Dendritic cell treated with granulocyte-macrophage colony-stimulating factor and Interleukin-4, amounts not matched to agents 40 ng/mL and 50 ng/mL, for 4 days (primary cell): ENCODE data around the gene GOLPH3.
"Not testable (repeated sequence)": the region's sequence is repeated elsewhere in the genome, so short reads cannot be mapped to it uniquely, and the experiment has no call there.

Experiments used
- H3K27ac Mint-ChIP-seq: one replicate; pipeline ENCODE4 v1.8.0; 2022; ENCODE audit warnings: mild to moderate bottlenecking, mixed read lengths
- H3K27me3 Mint-ChIP-seq: one replicate; pipeline ENCODE4 v1.8.0; 2022; ENCODE audit warnings: mild to moderate bottlenecking, mixed read lengths
- H3K36me3 Mint-ChIP-seq: one replicate; pipeline ENCODE4 v1.8.0; 2022; ENCODE audit warnings: low read depth, mixed read lengths
- H3K4me1 Mint-ChIP-seq: one replicate; pipeline ENCODE4 v1.8.0; 2022; ENCODE audit warnings: low read depth, mixed read lengths
- H3K4me3 Mint-ChIP-seq: one replicate; pipeline ENCODE4 v1.8.0; 2022; ENCODE audit warnings: mild to moderate bottlenecking, moderate library complexity, mixed read lengths
- H3K9me3 Mint-ChIP-seq: one replicate; pipeline ENCODE4 v1.8.0; 2022; ENCODE audit warnings: mixed read lengths
- intact Hi-C: fragments of 100-400 bp; cut with micrococcal nuclease; formaldehyde crosslinking; loops from one replicate; pipeline ENCODE4 v1.15.0; 2022

GOLPH3 gene

DNA sequence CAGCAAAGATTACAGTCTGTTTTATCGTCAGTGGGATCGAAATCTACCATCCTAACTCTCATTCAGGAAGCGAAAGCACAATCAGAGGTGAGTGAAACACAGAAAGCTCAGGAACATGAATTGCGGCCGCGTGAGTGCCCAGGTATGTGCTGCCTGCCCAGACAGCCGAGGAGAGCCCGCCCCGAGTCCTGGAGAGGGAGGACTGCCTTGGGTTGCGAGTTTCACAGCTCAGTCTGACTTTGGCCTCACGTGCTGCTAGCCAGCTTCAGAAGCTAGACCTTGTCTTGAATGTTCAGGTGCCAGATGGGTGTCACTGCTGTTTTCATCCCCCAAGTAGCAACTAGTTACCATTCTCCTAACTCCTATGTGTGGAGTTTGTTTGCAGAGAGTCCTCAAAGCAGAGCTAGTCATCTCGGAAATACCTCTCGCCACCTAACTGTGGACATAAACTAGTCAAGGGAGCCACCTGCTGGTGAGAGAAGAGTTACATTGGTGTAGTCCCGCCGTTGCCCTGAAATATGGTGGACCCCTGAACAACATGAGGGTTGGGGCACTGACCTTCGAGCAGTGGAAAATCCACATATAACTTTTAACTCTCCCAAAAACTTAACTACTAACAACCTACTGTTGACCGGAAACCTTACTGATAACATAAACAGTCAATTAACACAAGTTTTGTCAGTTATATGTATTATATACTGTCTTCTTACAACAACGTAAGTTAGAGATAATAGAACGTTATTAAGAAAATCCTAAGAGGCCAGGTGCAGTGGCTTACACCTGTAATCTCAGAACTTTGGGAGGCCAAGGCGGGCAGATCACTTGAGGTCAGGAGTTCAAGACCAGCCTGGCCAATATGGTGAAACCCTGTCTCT lies 80.9 kb downstream of the GOLPH3 start:
- H3K4me3 Mint-ChIP-seq: no peak overlapping the region
- H3K9me3 Mint-ChIP-seq: no peaks in the 10 kb centered on the region
- H3K36me3 Mint-ChIP-seq: peaks cover 19% of the 10 kb centered on the region
- H3K27me3 Mint-ChIP-seq: no peaks in the 10 kb centered on the region
- intact Hi-C loops: loop anchor here (1.0 kb wide), 2 partner anchors 268 to 512 kb away; no protein-coding TSS in a partner anchor
- no peak overlapping the region for H3K27ac Mint-ChIP-seq
- H3K4me1 Mint-ChIP-seq: peaks cover 4% of the 10 kb centered on the region

DNA sequence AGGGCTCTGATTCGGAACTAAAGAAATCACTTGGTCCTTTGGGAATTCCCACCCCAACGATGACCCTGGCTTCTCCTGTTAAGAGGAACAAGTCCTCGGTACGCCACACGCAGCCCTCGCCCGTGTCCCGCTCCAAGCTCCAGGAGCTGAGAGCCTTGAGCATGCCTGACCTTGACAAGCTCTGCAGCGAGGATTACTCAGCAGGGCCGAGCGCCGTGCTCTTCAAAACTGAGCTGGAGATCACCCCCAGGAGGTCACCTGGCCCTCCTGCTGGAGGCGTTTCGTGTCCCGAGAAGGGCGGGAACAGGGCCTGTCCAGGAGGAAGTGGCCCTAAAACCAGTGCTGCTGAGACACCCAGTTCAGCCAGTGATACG lies 83.4 kb downstream of the GOLPH3 start:
- Mint-ChIP-seq H3K9me3 (no peaks in the 10 kb centered on the region), H3K4me1 (peaks cover 4% of the 10 kb centered on the region), H3K36me3 (peaks cover 6% of the 10 kb centered on the region), H3K27ac (no peak overlapping the region), H3K27me3 (no peaks in the 10 kb centered on the region), H3K4me3 (no peak overlapping the region)
- intact Hi-C loops: no loop called here

DNA sequence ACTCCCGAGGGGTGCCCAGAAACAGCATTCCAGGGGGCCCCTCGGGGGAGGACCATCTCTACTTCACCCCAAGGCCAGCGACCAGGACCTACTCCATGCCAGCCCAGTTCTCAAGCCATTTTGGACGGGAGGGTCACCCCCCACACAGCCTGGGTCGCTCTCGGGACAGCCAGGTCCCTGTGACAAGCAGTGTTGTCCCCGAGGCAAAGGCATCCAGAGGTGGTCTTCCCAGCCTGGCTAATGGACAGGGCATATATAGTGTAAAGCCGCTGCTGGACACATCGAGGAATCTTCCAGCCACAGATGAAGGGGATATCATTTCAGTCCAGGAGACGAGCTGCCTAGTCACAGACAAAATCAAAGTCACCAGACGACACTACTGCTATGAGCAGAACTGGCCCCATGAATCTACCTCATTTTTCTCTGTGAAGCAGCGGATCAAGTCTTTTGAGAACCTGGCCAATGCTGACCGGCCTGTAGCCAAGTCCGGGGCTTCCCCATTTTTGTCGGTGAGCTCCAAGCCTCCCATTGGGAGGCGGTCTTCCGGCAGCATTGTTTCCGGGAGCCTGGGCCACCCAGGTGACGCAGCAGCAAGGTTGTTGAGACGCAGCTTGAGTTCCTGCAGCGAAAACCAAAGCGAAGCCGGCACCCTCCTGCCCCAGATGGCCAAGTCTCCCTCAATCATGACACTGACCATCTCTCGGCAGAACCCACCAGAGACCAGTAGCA lies 83.9 kb downstream of the GOLPH3 start:
- Mint-ChIP-seq H3K27ac (no peak overlapping the region), H3K27me3 (no peaks in the 10 kb centered on the region), H3K9me3 (no peaks in the 10 kb centered on the region), H3K4me3 (no peak overlapping the region), H3K4me1 (peaks cover 4% of the 10 kb centered on the region), H3K36me3 (peaks cover 6% of the 10 kb centered on the region)
- intact Hi-C loops: no loop called here

DNA sequence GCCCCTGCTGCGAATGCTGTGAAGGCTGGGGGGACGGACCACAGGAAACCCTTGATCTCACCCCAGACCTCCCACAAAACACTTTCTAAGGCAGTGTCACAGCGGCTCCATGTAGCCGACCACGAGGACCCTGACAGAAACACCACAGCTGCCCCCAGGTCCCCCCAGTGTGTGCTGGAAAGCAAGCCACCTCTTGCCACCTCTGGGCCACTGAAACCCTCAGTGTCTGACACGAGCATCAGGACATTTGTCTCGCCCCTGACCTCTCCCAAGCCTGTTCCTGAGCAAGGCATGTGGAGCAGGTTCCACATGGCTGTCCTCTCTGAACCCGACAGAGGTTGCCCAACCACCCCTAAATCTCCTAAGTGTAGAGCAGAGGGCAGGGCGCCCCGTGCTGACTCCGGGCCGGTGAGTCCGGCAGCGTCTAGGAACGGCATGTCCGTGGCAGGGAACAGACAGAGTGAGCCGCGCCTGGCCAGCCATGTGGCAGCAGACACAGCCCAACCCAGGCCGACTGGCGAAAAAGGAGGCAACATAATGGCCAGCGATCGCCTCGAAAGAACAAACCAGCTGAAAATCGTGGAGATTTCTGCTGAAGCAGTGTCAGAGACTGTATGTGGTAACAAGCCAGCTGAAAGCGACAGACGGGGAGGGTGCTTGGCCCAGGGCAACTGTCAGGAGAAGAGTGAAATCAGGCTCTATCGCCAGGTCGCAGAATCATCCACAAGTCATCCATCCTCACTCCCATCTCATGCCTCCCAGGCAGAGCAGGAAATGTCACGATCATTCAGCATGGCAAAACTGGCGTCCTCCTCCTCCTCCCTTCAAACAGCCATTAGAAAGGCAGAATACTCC lies 84.7 kb downstream of the GOLPH3 start:
- no peak overlapping the region for H3K27ac Mint-ChIP-seq
- H3K4me1 Mint-ChIP-seq: peaks cover 4% of the 10 kb centered on the region
- no peak overlapping the region for H3K4me3 Mint-ChIP-seq
- H3K27me3 Mint-ChIP-seq: no peaks in the 10 kb centered on the region
- intact Hi-C loops: no loop called here
- H3K9me3 Mint-ChIP-seq: no peaks in the 10 kb centered on the region
- peaks cover 6% of the 10 kb centered on the region for H3K36me3 Mint-ChIP-seq

DNA sequence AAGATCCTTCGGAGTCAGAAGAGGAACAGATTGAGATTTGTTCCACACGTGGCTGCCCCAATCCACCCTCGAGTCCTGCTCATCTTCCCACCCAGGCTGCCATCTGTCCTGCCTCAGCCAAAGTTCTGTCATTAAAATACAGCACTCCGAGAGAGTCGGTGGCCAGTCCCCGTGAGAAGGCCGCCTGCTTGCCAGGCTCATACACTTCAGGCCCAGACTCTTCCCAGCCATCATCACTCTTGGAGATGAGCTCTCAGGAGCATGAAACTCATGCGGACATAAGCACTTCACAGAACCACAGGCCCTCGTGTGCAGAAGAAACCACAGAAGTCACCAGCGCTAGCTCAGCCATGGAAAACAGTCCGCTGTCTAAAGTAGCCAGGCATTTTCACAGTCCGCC lies 85.9 kb downstream of the GOLPH3 start:
- intact Hi-C loops: no loop called here
- no peaks in the 10 kb centered on the region for H3K9me3 Mint-ChIP-seq
- no peaks in the 10 kb centered on the region for H3K27me3 Mint-ChIP-seq
- H3K4me3 Mint-ChIP-seq: no peak overlapping the region
- H3K4me1 Mint-ChIP-seq: peaks cover 9% of the 10 kb centered on the region
- peaks cover 6% of the 10 kb centered on the region for H3K36me3 Mint-ChIP-seq
- H3K27ac Mint-ChIP-seq: no peak overlapping the region

DNA sequence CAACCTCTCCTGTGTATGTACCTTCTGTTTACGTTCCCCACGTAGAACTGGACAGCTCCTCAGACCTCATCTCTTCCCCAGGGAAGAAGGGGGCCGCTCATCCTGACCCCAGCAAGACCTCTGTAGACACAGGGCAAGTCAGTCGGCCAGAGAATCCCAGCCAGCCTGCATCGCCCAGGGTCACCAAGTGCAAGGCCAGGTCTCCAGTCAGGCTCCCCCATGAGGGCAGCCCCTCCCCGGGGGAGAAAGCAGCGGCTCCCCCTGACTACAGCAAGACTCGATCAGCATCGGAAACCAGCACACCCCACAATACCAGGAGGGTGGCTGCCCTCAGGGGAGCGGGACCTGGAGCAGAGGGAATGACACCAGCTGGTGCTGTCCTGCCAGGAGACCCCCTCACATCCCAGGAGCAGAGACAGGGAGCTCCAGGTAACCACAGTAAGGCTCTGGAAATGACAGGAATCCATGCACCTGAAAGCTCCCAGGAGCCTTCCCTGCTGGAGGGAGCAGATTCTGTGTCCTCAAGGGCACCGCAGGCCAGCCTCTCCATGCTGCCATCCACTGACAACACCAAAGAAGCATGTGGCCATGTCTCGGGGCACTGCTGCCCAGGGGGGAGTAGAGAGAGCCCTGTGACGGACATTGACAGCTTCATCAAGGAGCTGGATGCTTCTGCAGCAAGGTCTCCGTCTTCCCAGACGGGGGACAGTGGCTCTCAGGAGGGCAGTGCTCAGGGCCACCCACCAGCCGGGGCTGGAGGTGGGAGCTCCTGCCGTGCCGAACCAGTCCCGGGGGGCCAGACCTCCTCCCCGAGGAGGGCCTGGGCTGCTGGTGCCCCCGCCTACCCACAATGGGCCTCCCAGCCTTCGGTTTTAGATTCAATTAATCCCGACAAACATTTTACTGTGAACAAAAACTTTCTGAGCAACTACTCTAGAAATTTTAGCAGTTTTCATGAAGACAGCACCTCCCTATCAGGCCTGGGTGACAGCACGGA lies 86.7 kb downstream of the GOLPH3 start:
- peaks cover 7% of the 10 kb centered on the region for H3K4me1 Mint-ChIP-seq
- no peak overlapping the region for H3K4me3 Mint-ChIP-seq
- H3K36me3 Mint-ChIP-seq: peaks cover 6% of the 10 kb centered on the region
- H3K27ac Mint-ChIP-seq: no peak overlapping the region
- intact Hi-C loops: no loop called here
- H3K9me3 Mint-ChIP-seq: no peaks in the 10 kb centered on the region
- H3K27me3 Mint-ChIP-seq: no peaks in the 10 kb centered on the region

DNA sequence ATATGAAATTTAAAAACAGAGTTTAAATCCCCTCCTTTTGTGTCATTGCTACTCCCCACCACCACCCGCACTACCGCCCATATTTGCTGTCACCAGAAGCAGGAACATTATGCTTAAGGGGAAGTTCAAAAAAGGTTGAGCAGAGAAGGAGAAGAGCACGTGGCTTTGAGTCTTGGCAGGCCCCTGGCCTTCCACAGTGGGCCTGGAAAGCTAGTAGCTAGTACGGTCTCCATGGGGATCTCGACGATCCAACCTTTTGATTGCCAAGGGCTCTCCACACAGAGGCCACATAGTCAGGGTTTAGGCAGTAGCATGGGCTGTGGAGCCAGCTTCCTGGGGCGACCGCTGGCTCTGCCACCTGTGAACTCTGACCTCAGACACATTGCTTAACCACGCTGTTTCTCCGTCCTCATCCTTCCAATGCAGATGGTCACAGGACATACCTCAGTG lies 90.1 kb downstream of the GOLPH3 start:
- Mint-ChIP-seq H3K27ac (no peak overlapping the region), H3K4me1 (peaks cover 7% of the 10 kb centered on the region), H3K4me3 (no peak overlapping the region), H3K36me3 (no peaks in the 10 kb centered on the region), H3K27me3 (no peaks in the 10 kb centered on the region), H3K9me3 (no peaks in the 10 kb centered on the region)
- intact Hi-C loops: no loop called here

DNA sequence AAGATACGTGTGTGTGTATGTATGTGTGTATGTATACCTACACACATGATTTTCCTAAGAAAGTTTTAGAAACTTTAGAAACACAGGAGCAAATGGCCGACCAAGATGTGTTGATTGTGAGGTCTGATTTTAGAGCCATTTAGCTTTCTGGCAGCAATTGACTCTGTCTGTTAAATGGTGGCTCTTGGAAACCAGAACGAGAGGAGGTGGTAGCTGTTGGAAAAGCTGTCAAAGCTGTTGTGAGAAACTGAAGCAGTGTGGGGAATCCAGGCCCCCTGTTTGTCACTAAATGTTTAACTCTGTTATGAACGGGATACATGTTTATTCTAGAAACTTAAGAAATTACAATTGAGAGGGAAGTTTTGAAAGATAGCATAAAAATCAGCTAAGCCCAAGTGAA lies 91.4 kb downstream of the GOLPH3 start:
- Mint-ChIP-seq H3K27me3 (no peaks in the 10 kb centered on the region), H3K36me3 (no peaks in the 10 kb centered on the region)
- intact Hi-C loops: no loop called here

DNA sequence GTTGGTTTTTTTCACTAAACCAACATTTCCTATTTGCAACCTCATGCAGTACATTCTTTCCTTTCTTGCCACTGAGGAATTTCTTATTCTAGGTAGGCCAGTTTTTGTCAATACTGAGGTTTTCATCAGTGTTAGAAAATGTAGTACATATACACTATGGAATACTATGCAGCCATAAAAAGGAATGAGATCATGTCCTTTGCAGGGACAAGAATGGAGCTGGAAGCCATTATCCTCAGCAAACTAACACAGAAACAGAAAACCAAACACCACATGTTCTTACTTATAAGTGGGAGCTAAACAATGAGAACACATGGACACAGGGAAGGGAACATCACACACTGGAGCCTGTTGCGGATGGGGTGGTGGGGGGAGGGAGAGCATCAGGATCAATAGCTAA lies 93.6 kb downstream of the GOLPH3 start:
- intact Hi-C loops, H3K9me3 Mint-ChIP-seq, H3K36me3 Mint-ChIP-seq, H3K27ac Mint-ChIP-seq, H3K4me3 Mint-ChIP-seq, H3K27me3 Mint-ChIP-seq, H3K4me1 Mint-ChIP-seq: not testable (repeated sequence)

More for the DNA sequence above, 91.4 kb downstream of the GOLPH3 start:
- H3K4me1 Mint-ChIP-seq: peaks cover 7% of the 10 kb centered on the region
- peak overlapping the region; percentile 25 for H3K27ac Mint-ChIP-seq
- no peaks in the 10 kb centered on the region for H3K9me3 Mint-ChIP-seq
- no peak overlapping the region for H3K4me3 Mint-ChIP-seq

DNA sequence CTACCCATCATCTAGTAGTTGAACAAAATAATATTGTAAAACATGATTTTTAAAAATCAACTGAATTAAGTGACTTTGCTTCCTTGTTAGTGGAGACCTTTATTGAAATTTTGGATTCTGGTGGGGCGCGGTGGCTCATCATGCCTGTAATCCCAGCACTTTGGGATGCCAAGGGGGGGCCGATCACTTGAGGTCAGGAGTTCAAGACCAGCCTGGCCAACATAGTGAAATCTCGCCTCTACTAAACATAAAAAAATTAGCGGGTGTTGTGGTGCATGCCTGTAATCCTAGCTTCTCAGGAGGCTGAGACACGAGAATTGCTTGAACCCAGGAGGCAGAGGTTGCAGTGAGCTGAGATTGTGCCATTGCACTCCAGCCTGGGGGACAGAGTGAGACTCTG lies 95.3 kb downstream of the GOLPH3 start:
- H3K27me3 Mint-ChIP-seq, H3K27ac Mint-ChIP-seq, H3K4me1 Mint-ChIP-seq, H3K4me3 Mint-ChIP-seq, H3K9me3 Mint-ChIP-seq, H3K36me3 Mint-ChIP-seq: not testable (repeated sequence)
- intact Hi-C loops: loop anchor here (5.0 kb wide), 1 partner anchor 497 kb away; no protein-coding TSS in a partner anchor

DNA sequence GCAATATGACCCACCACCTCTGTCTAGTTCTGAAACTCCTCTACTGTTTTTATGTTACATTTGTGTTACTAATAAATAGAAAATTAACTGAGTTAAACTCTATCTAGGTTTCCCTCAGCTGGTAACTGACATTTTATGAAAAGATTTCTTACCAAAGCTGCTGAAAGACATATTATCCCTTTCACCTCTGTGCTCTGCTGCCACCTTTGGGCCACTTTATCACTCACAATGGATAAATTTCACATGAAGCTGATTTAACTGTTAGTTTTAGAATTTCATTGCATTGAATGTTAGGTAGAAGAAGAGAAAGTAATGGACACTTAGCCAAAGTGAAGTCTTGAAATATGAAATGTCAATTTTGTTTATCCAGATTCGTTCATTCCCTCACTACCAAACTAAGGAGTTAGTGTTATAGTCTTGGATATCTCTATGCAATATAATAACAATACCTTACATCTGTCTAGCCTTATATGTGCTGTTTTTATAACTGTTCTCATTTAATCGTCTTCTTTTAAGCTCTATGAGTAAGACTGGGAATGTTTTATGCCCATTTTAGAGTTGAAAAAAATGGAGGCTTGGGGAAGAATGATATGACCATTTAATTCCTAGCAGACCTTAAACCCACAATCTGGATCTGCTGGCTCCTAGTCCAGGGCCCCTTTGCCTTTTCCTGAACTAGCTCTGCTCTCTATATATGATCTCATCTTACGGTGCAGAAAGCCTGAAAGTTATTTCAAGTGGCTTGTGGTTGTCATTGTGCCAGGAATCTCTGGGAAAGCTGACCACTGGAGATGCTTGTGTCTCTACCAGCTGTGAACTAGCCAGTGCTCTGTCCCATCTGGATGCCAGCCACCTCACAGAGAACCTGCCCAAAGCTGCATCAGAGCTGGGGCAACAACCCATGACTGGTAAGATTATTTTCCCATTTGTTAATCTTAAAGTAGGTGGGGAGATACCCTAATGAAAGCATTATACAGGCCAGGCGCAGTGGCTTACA lies 97.1 kb downstream of the GOLPH3 start:
- Mint-ChIP-seq H3K36me3 (no peaks in the 10 kb centered on the region), H3K27me3 (no peaks in the 10 kb centered on the region), H3K4me3 (no peak overlapping the region), H3K9me3 (no peaks in the 10 kb centered on the region), H3K27ac (no peak overlapping the region), H3K4me1 (no peaks in the 10 kb centered on the region)
- intact Hi-C loops: loop anchor here (2.0 to 5.0 kb wide), 2 partner anchors 252 to 495 kb away; no protein-coding TSS in a partner anchor
